Measurements from ENCODE around the gene NEK2.

- TF ChIP-seq, protein P1, sequence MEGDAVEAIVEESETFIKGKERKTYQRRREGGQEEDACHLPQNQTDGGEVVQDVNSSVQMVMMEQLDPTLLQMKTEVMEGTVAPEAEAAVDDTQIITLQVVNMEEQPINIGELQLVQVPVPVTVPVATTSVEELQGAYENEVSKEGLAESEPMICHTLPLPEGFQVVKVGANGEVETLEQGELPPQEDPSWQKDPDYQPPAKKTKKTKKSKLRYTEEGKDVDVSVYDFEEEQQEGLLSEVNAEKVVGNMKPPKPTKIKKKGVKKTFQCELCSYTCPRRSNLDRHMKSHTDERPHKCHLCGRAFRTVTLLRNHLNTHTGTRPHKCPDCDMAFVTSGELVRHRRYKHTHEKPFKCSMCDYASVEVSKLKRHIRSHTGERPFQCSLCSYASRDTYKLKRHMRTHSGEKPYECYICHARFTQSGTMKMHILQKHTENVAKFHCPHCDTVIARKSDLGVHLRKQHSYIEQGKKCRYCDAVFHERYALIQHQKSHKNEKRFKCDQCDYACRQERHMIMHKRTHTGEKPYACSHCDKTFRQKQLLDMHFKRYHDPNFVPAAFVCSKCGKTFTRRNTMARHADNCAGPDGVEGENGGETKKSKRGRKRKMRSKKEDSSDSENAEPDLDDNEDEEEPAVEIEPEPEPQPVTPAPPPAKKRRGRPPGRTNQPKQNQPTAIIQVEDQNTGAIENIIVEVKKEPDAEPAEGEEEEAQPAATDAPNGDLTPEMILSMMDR (conservative IDR thresholded peaks at IDR 0.05), result no peak
- no peak for TF ChIP-seq EZH2 (IDR thresholded peaks at IDR 0.05; ENCODE audit: low read depth)
Observed at GRCh38 chr1:211684331-211684730, 8.9 kb upstream of the NEK2 start.

All from PC-9 (cell line).